BJ (cell line): ENCODE results near the gene DCST2. TPM values are rescaled to one million over a fixed set of nuclear protein-coding genes. Genes with fewer than 3 reads are reported as not detected.
A peak's percentile ranks its signal among the peaks of the same experiment; 100 is the strongest.

ENCODE experiments used
- CTCF ChIA-PET: fragments of 350-600 bp; formaldehyde crosslinking; extraction: SDS; loops from one replicate; lab custom pipeline; 2021; ENCODE audit warnings: antibody characterized with exemption, inconsistent platforms; lab: Yijun Ruan, JAX
- POLR2A ChIA-PET: fragments of 300-600 bp; sonication (Branson Sonifier 250); formaldehyde crosslinking; extraction: SDS; loops from one replicate; lab custom pipeline; 2021; ENCODE audit warnings: antibody characterized with exemption; lab: Charles Lee
- DNase-seq: peaks from one replicate; pipeline ENCODE4 v3.0.0-alpha.2; 2011; ENCODE audit warnings: low read depth
- H3K27me3 ChIP-seq: 2 replicates; pipeline ENCODE4 v1.6.0; 2011; ENCODE audit warnings: low read length; ENCODE audit not compliant: control insufficient read depth, insufficient read depth
- H3K36me3 ChIP-seq: 2 replicates; pipeline ENCODE4 v1.5.1; 2011; ENCODE audit warnings: low read length; ENCODE audit not compliant: control insufficient read depth, insufficient read depth
- H3K4me3 ChIP-seq: 2 replicates; pipeline ENCODE4 v1.5.1; 2011; ENCODE audit warnings: low read depth, mild to moderate bottlenecking, control low read depth, low read length
- polyA plus RNA-seq: library from polyadenylated mRNA; depleted of rRNA; stranded (reverse); fragments of >200 nt; gene quantifications from 2 replicates; pipeline ENCODE4 v1.2.3, GENCODE V29; 2011
- TF ChIP-seq, protein P1 (sequence below): IDR thresholded peaks from 2 replicates; pipeline ENCODE4 v1.5.1; 2011; ENCODE audit warnings: low read depth, mild to moderate bottlenecking, control low read depth, inconsistent platforms, low read length, moderate library complexity; ENCODE audit not compliant: insufficient read depth

The DCST2 gene
- polyA plus RNA-seq, 1 experiment: 0.38 TPM

DNA sequence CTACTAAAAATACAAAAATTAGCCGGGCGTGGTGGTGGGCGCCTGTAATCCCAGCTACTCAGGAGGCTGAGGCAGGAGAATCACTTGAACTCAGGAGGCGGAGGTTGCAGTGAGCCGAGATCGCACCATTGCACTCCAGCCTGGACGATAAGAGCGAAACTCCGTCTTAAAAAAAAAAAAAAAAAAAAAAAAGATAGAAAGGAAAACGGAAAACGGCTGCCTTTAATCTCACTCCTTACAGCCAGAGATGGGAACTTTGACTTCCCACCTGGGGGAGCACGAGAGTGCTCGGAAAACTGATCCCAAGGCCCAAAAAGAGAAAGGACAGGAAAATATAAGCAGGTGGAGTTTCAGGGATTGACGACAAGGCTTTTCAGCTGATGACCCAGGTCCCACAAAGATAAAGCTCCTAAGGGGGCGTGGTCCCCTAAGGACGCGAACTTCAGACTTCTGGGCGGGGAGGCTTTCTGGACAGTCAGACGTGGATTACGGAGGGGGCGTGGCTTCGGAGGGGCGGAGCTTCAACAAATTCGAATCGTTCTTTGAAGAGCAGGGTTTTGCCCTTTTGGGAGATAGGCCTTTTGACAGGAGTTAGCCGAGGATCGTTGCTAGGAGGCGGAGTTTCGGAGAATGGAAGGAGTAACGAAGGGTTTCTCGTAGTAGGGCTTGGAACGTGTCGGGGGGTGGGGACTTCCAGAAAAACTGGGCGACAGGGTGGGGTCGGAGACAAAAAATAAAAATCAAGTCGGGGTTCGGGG, 60.1 kb downstream of the DCST2 start:
- Histone ChIP-seq H3K4me3 (peak overlapping the region; percentile 70), H3K27me3 (no peaks in the 10 kb centered on the region), H3K36me3 (peaks cover under 1% of the 10 kb centered on the region; the same call in 1 of the 2 replicates)
- POLR2A ChIA-PET: interaction anchor here (0.6 kb wide), 2 partner anchors 12 to 37 kb away, joined by 4 to 13 read pairs; no protein-coding TSS in a partner anchor
- TF ChIP-seq, protein P1, sequence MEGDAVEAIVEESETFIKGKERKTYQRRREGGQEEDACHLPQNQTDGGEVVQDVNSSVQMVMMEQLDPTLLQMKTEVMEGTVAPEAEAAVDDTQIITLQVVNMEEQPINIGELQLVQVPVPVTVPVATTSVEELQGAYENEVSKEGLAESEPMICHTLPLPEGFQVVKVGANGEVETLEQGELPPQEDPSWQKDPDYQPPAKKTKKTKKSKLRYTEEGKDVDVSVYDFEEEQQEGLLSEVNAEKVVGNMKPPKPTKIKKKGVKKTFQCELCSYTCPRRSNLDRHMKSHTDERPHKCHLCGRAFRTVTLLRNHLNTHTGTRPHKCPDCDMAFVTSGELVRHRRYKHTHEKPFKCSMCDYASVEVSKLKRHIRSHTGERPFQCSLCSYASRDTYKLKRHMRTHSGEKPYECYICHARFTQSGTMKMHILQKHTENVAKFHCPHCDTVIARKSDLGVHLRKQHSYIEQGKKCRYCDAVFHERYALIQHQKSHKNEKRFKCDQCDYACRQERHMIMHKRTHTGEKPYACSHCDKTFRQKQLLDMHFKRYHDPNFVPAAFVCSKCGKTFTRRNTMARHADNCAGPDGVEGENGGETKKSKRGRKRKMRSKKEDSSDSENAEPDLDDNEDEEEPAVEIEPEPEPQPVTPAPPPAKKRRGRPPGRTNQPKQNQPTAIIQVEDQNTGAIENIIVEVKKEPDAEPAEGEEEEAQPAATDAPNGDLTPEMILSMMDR: 0 out of 2 replicates have a peak, but pooled peaks have one; percentile 11
- peak; percentile 91 for DNase-seq
- CTCF ChIA-PET: interaction anchor here (0.6 to 3.1 kb wide), 10 partner anchors 10 to 1420 kb away, joined by 3 to 17 read pairs (median 4); partner anchors contain the start of genes ADAM15 and FLAD1

DNA sequence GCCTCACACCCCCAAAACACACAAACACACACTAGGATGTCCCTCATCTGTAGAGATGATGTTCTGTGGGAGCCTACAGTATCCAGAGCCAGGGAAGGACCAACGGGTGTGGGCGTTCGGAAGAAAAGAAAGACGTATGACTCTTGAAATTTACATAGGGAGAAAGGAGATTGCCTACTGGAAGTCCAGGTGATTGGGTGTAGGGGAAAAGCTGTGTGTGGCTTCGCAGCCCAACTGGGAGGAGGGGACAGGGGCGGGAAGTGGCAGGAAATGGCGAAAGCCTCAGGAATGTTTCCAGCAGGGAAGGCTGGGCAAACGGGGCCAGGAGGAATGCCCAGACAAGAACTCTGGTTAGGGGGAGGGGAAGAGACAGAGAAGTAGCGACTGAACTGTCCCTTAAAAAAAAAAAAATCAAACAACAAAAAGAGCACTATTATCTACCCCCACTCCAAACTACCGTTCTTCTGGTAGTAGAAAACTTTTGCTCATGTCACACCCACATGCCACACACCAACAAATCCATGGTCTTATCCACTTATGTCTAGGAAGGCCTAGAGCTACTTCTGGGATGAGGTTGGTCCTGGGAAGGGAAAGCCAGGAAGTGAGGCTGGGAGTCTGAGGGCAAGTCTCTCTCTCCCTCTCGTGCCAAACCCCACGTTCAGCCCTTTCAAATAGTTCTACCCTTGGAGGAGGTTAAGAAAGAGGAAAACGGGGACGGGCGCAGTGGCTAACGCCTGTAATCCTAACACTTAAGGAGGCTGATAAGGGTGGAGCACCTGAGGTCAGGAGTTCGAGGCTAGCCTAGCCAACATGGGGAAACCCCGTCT, 60.9 kb downstream of the DCST2 start:
- H3K4me3 ChIP-seq: peak overlapping the region; percentile 70
- H3K36me3 ChIP-seq: peaks cover 8% of the 10 kb centered on the region
- TF ChIP-seq, protein P1: no peak
- CTCF ChIA-PET: interaction anchor here (0.8 to 4.5 kb wide), 12 partner anchors 9 to 119 kb away, joined by 3 to 30 read pairs (median 6); partner anchors contain the start of genes ADAM15, PBXIP1, PYGO2 and ZBTB7B
- POLR2A ChIA-PET: interaction anchor here (0.6 to 1.0 kb wide), 3 partner anchors 12 to 35 kb away, joined by 3 to 7 read pairs (median 5); partner anchors contain the start of gene PYGO2
- peak; percentile 85 for DNase-seq
- H3K27me3 ChIP-seq: no peaks in the 10 kb centered on the region

DNA sequence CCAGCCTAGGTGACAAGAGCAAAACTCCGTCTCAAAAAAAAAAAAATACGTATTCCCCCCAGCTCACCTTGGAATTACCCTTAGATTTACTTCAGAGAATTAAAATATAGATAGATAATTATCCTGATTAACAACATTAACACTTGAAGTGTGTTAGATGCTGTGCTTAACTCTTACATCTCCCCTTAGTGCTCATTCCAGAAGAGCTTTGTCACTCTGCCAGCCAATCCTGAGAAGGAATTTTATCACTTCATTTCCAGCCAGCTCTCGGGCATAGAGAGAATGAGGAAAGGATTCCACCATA, 61.4 kb downstream of the DCST2 start:
- ChIA-PET CTCF (interaction anchor here (0.8 to 4.5 kb wide), 11 partner anchors 9 to 119 kb away, joined by 3 to 30 read pairs (median 5); partner anchors contain the start of genes ADAM15, PBXIP1, PYGO2 and ZBTB7B), POLR2A (interaction anchor here (0.9 to 1.0 kb wide), 2 partner anchors 11 to 34 kb away, joined by 3 to 5 read pairs; partner anchors contain the start of gene PYGO2)
- no peaks in the 10 kb centered on the region for H3K27me3 ChIP-seq
- no peak for DNase-seq
- H3K4me3 ChIP-seq: peak overlapping the region; percentile 29
- TF ChIP-seq, protein P1: no peak
- peaks cover 13% of the 10 kb centered on the region for H3K36me3 ChIP-seq

DNA sequence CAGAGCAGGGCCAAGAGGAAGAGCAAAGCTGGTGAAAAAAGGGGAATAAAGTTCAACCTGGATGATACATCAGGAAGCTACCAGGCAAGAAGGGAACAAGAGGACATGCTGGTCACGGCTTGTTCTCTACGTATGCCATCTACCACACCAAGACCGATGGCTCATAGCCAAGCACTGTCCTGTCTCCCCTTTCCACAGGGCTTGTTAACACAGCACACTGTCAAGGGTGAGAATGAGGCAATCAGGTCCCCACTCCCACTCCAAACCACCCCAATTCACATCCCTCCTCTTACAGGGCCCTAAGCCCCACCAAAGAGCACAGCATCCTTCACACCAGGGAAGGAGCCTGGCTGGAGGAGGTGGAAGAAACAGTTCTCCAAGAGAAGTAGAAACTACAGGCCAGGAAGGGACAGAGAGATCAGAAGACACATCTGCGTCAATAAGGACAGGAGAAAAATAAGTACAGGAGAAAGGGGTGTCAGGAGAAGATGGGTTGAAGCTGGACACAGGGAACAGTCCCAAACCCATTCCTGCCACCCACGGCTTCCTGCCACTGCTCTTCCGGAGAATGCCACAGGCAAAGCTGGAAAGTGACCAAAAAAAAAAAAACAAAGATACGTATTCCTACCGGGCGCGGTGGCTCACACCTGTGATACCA, 62.1 kb downstream of the DCST2 start:
- H3K4me3 ChIP-seq: peak overlapping the region; percentile 5; the same call in 1 of the 2 replicates
- ChIA-PET CTCF (interaction anchor here (0.8 to 5.4 kb wide), 15 partner anchors 8 to 412 kb away, joined by 3 to 40 read pairs (median 7); partner anchors contain the start of genes ADAM15, PBXIP1, PYGO2 and ZBTB7B), POLR2A (interaction anchor here (0.6 kb wide), 1 partner anchor 1732 kb away, joined by 11 read pairs; no protein-coding TSS in a partner anchor)
- TF ChIP-seq, protein P1: no peak
- no peak for DNase-seq
- H3K36me3 ChIP-seq: peaks cover 17% of the 10 kb centered on the region
- no peaks in the 10 kb centered on the region for H3K27me3 ChIP-seq
